Ovary (tissue), 9 donors: Measurements from ENCODE around the gene STAG3. TPM values are rescaled to one million over a fixed set of nuclear protein-coding genes. Genes with fewer than 3 reads are reported as not detected.

ENCODE experiments used
- DNase-seq, 5 donors: peaks; one replicate each; pipeline ENCODE4 v3.0.0-alpha.2; 2019 to 2020
- H3K27ac ChIP-seq, 2 donors: fragments of 200-600 bp; one replicate each; pipeline versions ENCODE4 v1.5.1 to v1.8.0; 2019 to 2022
- H3K27me3 ChIP-seq: fragments of 200-600 bp; one replicate; pipeline ENCODE4 v1.8.0; 2022
- H3K36me3 ChIP-seq: fragments of 200-600 bp; sonication (generic); one replicate; pipeline ENCODE4 v1.5.1; 2019
- H3K4me1 ChIP-seq: one replicate; pipeline ENCODE4 v1.8.1; 2013; ENCODE audit warnings: mild to moderate bottlenecking, moderate library complexity; ENCODE audit not compliant: insufficient read depth
- H3K4me3 ChIP-seq: fragments of 200-600 bp; sonication (generic); one replicate; pipeline ENCODE4 v1.5.1; 2017
- H3K9me3 ChIP-seq, 2 donors: fragments of 200-600 bp in 1 of 2; sonication (generic) in 1 of 2; one replicate each; pipeline versions ENCODE4 v1.5.1 to v1.8.1; 2013 to 2019; ENCODE audit warnings: mild to moderate bottlenecking in 1 of 2, moderate library complexity in 1 of 2
- CTCF ChIP-seq, 3 donors: fragments of 450-650 bp in 2 of 3; fragments of 200-600 bp in 1 of 3; IDR thresholded peaks; one replicate each; pipeline versions ENCODE4 v1.5.1 to v1.8.0; 2016 to 2022; ENCODE audit warnings: antibody characterized with exemption in 3 of 3, mild to moderate bottlenecking in 1 of 3
- EP300 ChIP-seq: sonication (generic); formaldehyde crosslinking; IDR thresholded peaks from one replicate; pipeline ENCODE4 v1.6.1; 2017; ENCODE audit warnings: antibody characterized with exemption
- POLR2A ChIP-seq: fragments of 450-650 bp; IDR thresholded peaks from one replicate; pipeline ENCODE4 v1.6.1; 2017; ENCODE audit warnings: antibody characterized with exemption, mild to moderate bottlenecking, moderate library complexity
- WGBS, 3 donors: extraction: QIAGEN DNeasy Blood & Tissue Kit in 1 of 3; methylation state at CpG; one replicate each; pipeline versions ENCODE4 v1.1.5 to v1.1.7; 2013 to 2017; 5-methylcytosine and 5-hydroxymethylcytosine counted together
- intact Hi-C, 4 donors: fragments of 100-400 bp; cut with DNase I; formaldehyde crosslinking; loops; one replicate each; pipeline versions ENCODE4 v1.11.0 to v1.15.1; 2022 to 2023
- polyA plus RNA-seq, 2 donors: library from polyadenylated mRNA; stranded (reverse); fragments of 200-250 nt in 1 of 2; fragments of 350-450 nt in 1 of 2; fragmentation: Illumina TruSeq in 1 of 2; extraction: RNeasy Lipid Tissue Mini Kit (QIAGEN cat#74804) in 1 of 2; gene quantifications; one replicate each; pipeline ENCODE4 v1.2.3, GENCODE V29; 2013 to 2014
- total RNA-seq, 7 donors: library from RNA; depleted of rRNA in 2 of 7; stranded (reverse); fragments of >200 nt in 2 of 7; fragmentation: NEBNext Ultra II Directional in 3 of 7; extraction: Animal tissue kit (Norgen Biotek cat#: 25700) in 3 of 7; gene quantifications; one replicate each; pipeline versions ENCODE4 v1.1.0 to v1.2.4, GENCODE V29; 2016 to 2023
- donor health status: DM: no; HTN: no; CAD: no; lungs with moderate emphysema.
- donor health status: DM: no; HTN: no; CAD: no.
- donor health status: Bipolar disorder and iron deficiency.
- donor health status: DM: yes; HTN: yes; CAD: no.
- donor health status: DM: no; HTN: no; CAD: no.
- donor health status: DM: yes; HTN: yes; CAD: no.

Gene STAG3
- total and polyA plus RNA-seq, 9 donors: 0.66 to 3.2 (median 1.9) TPM

GRCh38 chr7:100171840-100172239, 5.9 kb upstream of the STAG3 start:
- H3K27me3 ChIP-seq: no peaks in the 10 kb centered on the region
- 26 to 36% (median 32%) methylated on average over 22 of the region's 22 CpGs for WGBS, 3 donors
- intact Hi-C loops: no loop called here
- H3K36me3 ChIP-seq: no peaks in the 10 kb centered on the region
- H3K9me3 ChIP-seq: no peaks in the 10 kb centered on the region
- TF ChIP-seq CTCF (IDR thresholded peaks at IDR 0.05) (no peak), EP300 (no peak), POLR2A (no peak)
- no peak for DNase-seq
- H3K4me1 ChIP-seq: peaks cover 6% of the 10 kb centered on the region
- no peak overlapping the region for H3K27ac ChIP-seq
- H3K4me3 ChIP-seq: peak overlapping the region; percentile 41

- H3K27ac ChIP-seq: no peak overlapping the region
- H3K4me3 ChIP-seq: no peak overlapping the region
- DNase-seq: no peak
- H3K27me3 ChIP-seq: no peaks in the 10 kb centered on the region
- H3K36me3 ChIP-seq: no peaks in the 10 kb centered on the region
- WGBS, 3 donors: 88 to 90% (median 89%) methylated on average over 11 of the region's 11 CpGs
- H3K9me3 ChIP-seq: no peaks in the 10 kb centered on the region
- H3K4me1 ChIP-seq: no peaks in the 10 kb centered on the region
- intact Hi-C loops: no loop called here
- TF ChIP-seq EP300 (no peak), POLR2A (no peak), CTCF (IDR thresholded peaks at IDR 0.05) (no peak)
These were observed 3.8 kb upstream of the STAG3 start for GRCh38 chr7:100173806-100174495.

GRCh38 chr7:100174582-100174981, 3.1 kb upstream of the STAG3 start:
- no peaks in the 10 kb centered on the region for H3K36me3 ChIP-seq
- no peak for DNase-seq
- WGBS, 3 donors: 84 to 92% (median 85%) methylated on average over 5 of the region's 5 CpGs

GRCh38 chr7:100175296-100175935, 2.3 kb upstream of the STAG3 start:
- Histone ChIP-seq H3K27me3 (no peaks in the 10 kb centered on the region), H3K4me1 (no peaks in the 10 kb centered on the region), H3K36me3 (no peaks in the 10 kb centered on the region), H3K9me3 (no peaks in the 10 kb centered on the region), H3K27ac (no peak overlapping the region), H3K4me3 (no peak overlapping the region)
- WGBS, 3 donors: 93 to 94% (median 94%) methylated on average over 14 of the region's 14 CpGs
- intact Hi-C loops: no loop called here
- TF ChIP-seq EP300 (no peak), POLR2A (no peak), CTCF (IDR thresholded peaks at IDR 0.05) (no peak)
- DNase-seq: no peak

More at GRCh38 chr7:100174582-100174981, 3.1 kb upstream of the STAG3 start:
- no peak overlapping the region for H3K4me3 ChIP-seq
- H3K9me3 ChIP-seq: no peaks in the 10 kb centered on the region
- intact Hi-C loops: no loop called here
- no peaks in the 10 kb centered on the region for H3K27me3 ChIP-seq
- no peak overlapping the region for H3K27ac ChIP-seq
- H3K4me1 ChIP-seq: no peaks in the 10 kb centered on the region
- TF ChIP-seq CTCF (IDR thresholded peaks at IDR 0.05): no peak
- no peak for TF ChIP-seq POLR2A
- no peak for TF ChIP-seq EP300
